Hepatocyte (in vitro differentiated cells): ENCODE data around the gene KCNE4. TPM values are rescaled to one million over a fixed set of nuclear protein-coding genes. Genes with fewer than 3 reads are reported as not detected.

ENCODE experiments used
- DNase-seq: peaks from one replicate; pipeline ENCODE4 v3.0.0-alpha.2; 2016; ENCODE audit warnings: low spot score
- H2AFZ ChIP-seq: fragments of 200-600 bp; sonication (generic); 2 replicates; pipeline ENCODE4 v1.6.0; 2016; ENCODE audit warnings: antibody characterized with exemption, mild to moderate bottlenecking
- H3K27ac ChIP-seq: fragments of 200-600 bp; sonication (generic); 2 replicates; pipeline ENCODE4 v1.5.1; 2016; ENCODE audit warnings: mild to moderate bottlenecking
- H3K27me3 ChIP-seq: fragments of 200-600 bp; sonication (generic); 2 replicates; pipeline ENCODE4 v1.6.1; 2016
- H3K36me3 ChIP-seq: fragments of 200-600 bp; sonication (generic); replicated peaks from 2 replicates; pipeline ENCODE4 v1.5.1; 2016; ENCODE audit warnings: low read depth; ENCODE audit not compliant: insufficient read depth
- H3K4me1 ChIP-seq: fragments of 200-600 bp; sonication (generic); 2 replicates; pipeline ENCODE4 v1.5.1; 2016; ENCODE audit warnings: mild to moderate bottlenecking, moderate library complexity; ENCODE audit not compliant: insufficient read depth
- H3K4me2 ChIP-seq: fragments of 200-600 bp; sonication (generic); 2 replicates; pipeline ENCODE4 v1.6.0; 2016
- H3K4me3 ChIP-seq: fragments of 200-600 bp; sonication (generic); 2 replicates; pipeline ENCODE4 v1.5.1; 2016; ENCODE audit warnings: mild to moderate bottlenecking
- H3K79me2 ChIP-seq: fragments of 200-600 bp; sonication (generic); 2 replicates; pipeline ENCODE4 v1.6.0; 2017; ENCODE audit warnings: mild to moderate bottlenecking
- H3K9me2 ChIP-seq: fragments of 200-600 bp; sonication (generic); replicated peaks from 2 replicates; pipeline ENCODE4 v1.6.0; 2017; ENCODE audit warnings: mild to moderate bottlenecking; ENCODE audit not compliant: insufficient read depth
- H3K9me3 ChIP-seq: fragments of 200-600 bp; sonication (generic); 2 replicates; pipeline ENCODE4 v1.5.1; 2016; ENCODE audit warnings: low read depth, mild to moderate bottlenecking
- H4K20me1 ChIP-seq: fragments of 200-600 bp; sonication (generic); 2 replicates; pipeline ENCODE4 v1.6.0; 2016; ENCODE audit warnings: mild to moderate bottlenecking; ENCODE audit not compliant: insufficient read depth, poor library complexity, severe bottlenecking
- EZH2 ChIP-seq: fragments of 200-600 bp; sonication (generic); IDR thresholded peaks from 2 replicates; pipeline ENCODE4 v1.6.1; 2016; ENCODE audit warnings: antibody characterized with exemption, mild to moderate bottlenecking, borderline replicate concordance
- EZH2phosphoT487 ChIP-seq: fragments of 200-600 bp; sonication (generic); IDR thresholded peaks from one replicate; pipeline ENCODE4 v1.6.1; 2018; ENCODE audit warnings: antibody characterized with exemption, mild to moderate bottlenecking, low read depth, moderate library complexity; ENCODE audit not compliant: unreplicated experiment, severe bottlenecking
- whole genome bisulfite sequencing: methylation state at CpG from one replicate; pipeline ENCODE4 v1.1.6; 2016; ENCODE audit warnings: low lambda C conversion rate; ENCODE audit errors: missing lambda C conversion rate; 5-methylcytosine and 5-hydroxymethylcytosine counted together
- polyA plus RNA-seq: library from polyadenylated mRNA; unstranded; fragments of >200 nt; fragmentation: Nextera tagmentation; extraction: Ambion mirVana; gene quantifications from 2 replicates; pipeline ENCODE4 v1.2.1, GENCODE V29; 2016
- total RNA-seq: library from RNA; depleted of rRNA; stranded (reverse); fragments of >200 nt; gene quantifications from 2 replicates; pipeline ENCODE4 v1.2.3, GENCODE V29; 2014
- TF ChIP-seq, protein P1 (sequence below): fragments of 200-600 bp; sonication (generic); IDR thresholded peaks from 2 replicates; pipeline ENCODE4 v1.5.1; 2016; ENCODE audit warnings: antibody characterized with exemption, mild to moderate bottlenecking; ENCODE audit not compliant: poor library complexity

The KCNE4 gene
- total and polyA plus RNA-seq, 2 experiments from 2014 or later: 51.4 to 54.6 TPM

GRCh38 chr2:223058952-223059716 lies 7.1 kb downstream of the KCNE4 start:
- Histone ChIP-seq H3K79me2 (no peaks in the 10 kb centered on the region), H3K9me2 (no peaks in the 10 kb centered on the region), H3K4me3 (no peak overlapping the region), H3K27ac (peak overlapping the region; percentile 75), H4K20me1 (no peaks in the 10 kb centered on the region), H3K9me3 (no peaks in the 10 kb centered on the region), H2AFZ (no peak overlapping the region), H3K4me2 (no peak overlapping the region), H3K4me1 (peaks cover 30% of the 10 kb centered on the region), H3K27me3 (no peaks in the 10 kb centered on the region), H3K36me3 (no peaks in the 10 kb centered on the region)
- WGBS: 56% methylated on average over 2 of the region's 2 CpGs
- no peak for TF ChIP-seq EZH2phosphoT487
- TF ChIP-seq, protein P1, sequence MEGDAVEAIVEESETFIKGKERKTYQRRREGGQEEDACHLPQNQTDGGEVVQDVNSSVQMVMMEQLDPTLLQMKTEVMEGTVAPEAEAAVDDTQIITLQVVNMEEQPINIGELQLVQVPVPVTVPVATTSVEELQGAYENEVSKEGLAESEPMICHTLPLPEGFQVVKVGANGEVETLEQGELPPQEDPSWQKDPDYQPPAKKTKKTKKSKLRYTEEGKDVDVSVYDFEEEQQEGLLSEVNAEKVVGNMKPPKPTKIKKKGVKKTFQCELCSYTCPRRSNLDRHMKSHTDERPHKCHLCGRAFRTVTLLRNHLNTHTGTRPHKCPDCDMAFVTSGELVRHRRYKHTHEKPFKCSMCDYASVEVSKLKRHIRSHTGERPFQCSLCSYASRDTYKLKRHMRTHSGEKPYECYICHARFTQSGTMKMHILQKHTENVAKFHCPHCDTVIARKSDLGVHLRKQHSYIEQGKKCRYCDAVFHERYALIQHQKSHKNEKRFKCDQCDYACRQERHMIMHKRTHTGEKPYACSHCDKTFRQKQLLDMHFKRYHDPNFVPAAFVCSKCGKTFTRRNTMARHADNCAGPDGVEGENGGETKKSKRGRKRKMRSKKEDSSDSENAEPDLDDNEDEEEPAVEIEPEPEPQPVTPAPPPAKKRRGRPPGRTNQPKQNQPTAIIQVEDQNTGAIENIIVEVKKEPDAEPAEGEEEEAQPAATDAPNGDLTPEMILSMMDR: no peak
- no peak for TF ChIP-seq EZH2
- DNase-seq: peak; percentile 73

GRCh38 chr2:223060201-223060825 lies 8.3 kb downstream of the KCNE4 start:
- no peaks in the 10 kb centered on the region for H3K27me3 ChIP-seq
- no peak overlapping the region for H2AFZ ChIP-seq
- no peaks in the 10 kb centered on the region for H3K36me3 ChIP-seq
- no peaks in the 10 kb centered on the region for H3K79me2 ChIP-seq
- no peaks in the 10 kb centered on the region for H4K20me1 ChIP-seq
- 91% methylated on average over 4 of the region's 4 CpGs for WGBS
- H3K4me2 ChIP-seq: no peak overlapping the region
- DNase-seq: no peak
- H3K4me3 ChIP-seq: no peak overlapping the region
- TF ChIP-seq EZH2 (no peak), EZH2phosphoT487 (no peak)
- TF ChIP-seq, protein P1: no peak
- H3K4me1 ChIP-seq: peaks cover 26% of the 10 kb centered on the region
- H3K27ac ChIP-seq: no peak overlapping the region
- H3K9me2 ChIP-seq: no peaks in the 10 kb centered on the region
- H3K9me3 ChIP-seq: no peaks in the 10 kb centered on the region

- H3K9me2 ChIP-seq: no peaks in the 10 kb centered on the region
- no peaks in the 10 kb centered on the region for H4K20me1 ChIP-seq
- no peaks in the 10 kb centered on the region for H3K36me3 ChIP-seq
- no peaks in the 10 kb centered on the region for H3K27me3 ChIP-seq
- H3K27ac ChIP-seq: no peak overlapping the region
- TF ChIP-seq EZH2: no peak
- TF ChIP-seq, protein P1: no peak
- no peak for TF ChIP-seq EZH2phosphoT487
- no peak overlapping the region for H3K4me3 ChIP-seq
- no peak overlapping the region for H3K4me2 ChIP-seq
- no peak overlapping the region for H2AFZ ChIP-seq
- whole genome bisulfite sequencing: 78% methylated on average over 2 of the region's 2 CpGs
- H3K4me1 ChIP-seq: peaks cover 5% of the 10 kb centered on the region
- H3K79me2 ChIP-seq: no peaks in the 10 kb centered on the region
- H3K9me3 ChIP-seq: no peaks in the 10 kb centered on the region
- DNase-seq: no peak
These were observed 10.4 kb downstream of the KCNE4 start for GRCh38 chr2:223062396-223062795.
